ENCODE measurements around the gene NCKAP1. TPM values are rescaled to one million over a fixed set of nuclear protein-coding genes. Genes with fewer than 3 reads are reported as not detected.
A peak's percentile ranks its signal among the peaks of the same experiment; 100 is the strongest.

The NCKAP1 gene
- polyA plus RNA-seq, 1 of the 3 experiments (the other 2 are of a cell fraction): 64.0 TPM

DNA sequence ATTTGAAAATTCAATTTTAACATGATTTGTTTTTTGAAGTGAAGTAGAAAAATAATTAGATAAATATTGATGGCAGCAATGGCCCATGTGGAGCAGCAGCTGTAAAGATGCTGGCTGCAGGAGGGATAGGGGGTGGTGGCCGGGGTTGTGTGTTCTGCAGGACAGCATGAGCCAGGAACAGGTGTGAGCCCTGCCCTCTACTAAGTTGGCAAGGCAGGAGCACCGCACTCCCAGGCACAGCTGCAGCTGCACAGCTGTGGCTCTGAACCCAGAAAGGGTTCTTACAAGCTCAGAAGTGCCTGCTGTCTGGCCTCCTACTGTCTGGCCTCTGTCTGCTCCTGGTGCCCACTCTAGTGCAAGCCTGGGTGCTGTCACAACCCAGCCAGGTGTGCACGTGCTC lies 30.3 kb upstream of the NCKAP1 start:
- Histone ChIP-seq H3K4me2 (no peak overlapping the region), H2AFZ (ENCODE audit: low read depth) (no peak overlapping the region), H3K27ac (ENCODE audit: low read depth in 2 of 2, low read length in 1 of 2) (no peak overlapping the region), H3K4me1 (ENCODE audit: control insufficient read depth in 1 of 2, insufficient read depth in 2 of 2, low read depth in 1 of 2, low read length in 1 of 2) (no peaks in the 10 kb centered on the region), H3K9me2 (no peaks in the 10 kb centered on the region), H3K36me3 (replicated peaks in 1 of 2; ENCODE audit: control insufficient read depth in 1 of 2, insufficient read depth in 2 of 2, low read length in 1 of 2) (no peaks in the 10 kb centered on the region), H3K27me3 (ENCODE audit: insufficient read depth) (no peaks in the 10 kb centered on the region), H3K9ac (no peak overlapping the region), H3F3A (replicated peaks; ENCODE audit: insufficient read depth) (no peaks in the 10 kb centered on the region), H3K79me2 (ENCODE audit: insufficient read depth) (no peaks in the 10 kb centered on the region), H3K9me3 (no peaks in the 10 kb centered on the region), H3K4me3 (ENCODE audit: low read depth in 2 of 2, low read length in 1 of 2) (no peak overlapping the region), H4K20me1 (ENCODE audit: insufficient read depth) (no peaks in the 10 kb centered on the region)
- no peak for DNase-seq
- 53% methylated on average over 2 of the region's 3 CpGs for WGBS (ENCODE audit: low lambda C conversion rate)
- CTCF ChIA-PET: interaction anchor here (1.1 kb wide), 1 partner anchor 284 kb away, joined by 3 read pairs; no protein-coding TSS in a partner anchor
- TF ChIP-seq FOXJ3 (CRISPR knock-in tag; IDR thresholded peaks at IDR 0.05) (no peak), TCF12 (IDR thresholded peaks at IDR 0.05) (no peak)
- TF ChIP-seq, protein P1, sequence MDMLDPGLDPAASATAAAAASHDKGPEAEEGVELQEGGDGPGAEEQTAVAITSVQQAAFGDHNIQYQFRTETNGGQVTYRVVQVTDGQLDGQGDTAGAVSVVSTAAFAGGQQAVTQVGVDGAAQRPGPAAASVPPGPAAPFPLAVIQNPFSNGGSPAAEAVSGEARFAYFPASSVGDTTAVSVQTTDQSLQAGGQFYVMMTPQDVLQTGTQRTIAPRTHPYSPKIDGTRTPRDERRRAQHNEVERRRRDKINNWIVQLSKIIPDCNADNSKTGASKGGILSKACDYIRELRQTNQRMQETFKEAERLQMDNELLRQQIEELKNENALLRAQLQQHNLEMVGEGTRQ (IDR thresholded peaks at IDR 0.05; ENCODE audit: borderline replicate concordance, low read depth, low read length): no peak
- POLR2A ChIA-PET: no interaction called here

DNA sequence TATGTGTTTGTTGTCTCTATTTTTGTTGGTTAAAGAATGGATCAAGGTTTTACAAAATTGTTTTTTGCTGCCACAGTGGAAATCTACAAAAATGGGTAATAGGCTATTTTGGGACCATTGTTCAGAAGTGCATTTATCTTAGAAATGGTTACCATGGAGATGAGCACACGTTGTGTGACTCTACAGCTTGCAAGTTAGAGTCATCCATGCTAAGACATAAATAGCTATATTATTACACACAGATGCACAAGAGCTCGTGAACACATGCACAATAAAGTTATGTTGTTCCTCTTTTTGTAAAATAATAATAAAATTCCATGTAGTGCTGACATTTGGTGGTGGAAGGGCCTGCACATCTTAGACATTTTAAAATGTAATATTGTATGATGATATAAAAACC lies 24.8 kb upstream of the NCKAP1 start:
- no peak overlapping the region for H2AFZ ChIP-seq (ENCODE audit: low read depth)
- peak overlapping the region; percentile 19; the same call in 1 of the 2 replicates for H3K9ac ChIP-seq
- H3F3A ChIP-seq (replicated peaks; ENCODE audit: insufficient read depth): peaks cover 17% of the 10 kb centered on the region
- no peak for DNase-seq
- TF ChIP-seq, protein P2, sequence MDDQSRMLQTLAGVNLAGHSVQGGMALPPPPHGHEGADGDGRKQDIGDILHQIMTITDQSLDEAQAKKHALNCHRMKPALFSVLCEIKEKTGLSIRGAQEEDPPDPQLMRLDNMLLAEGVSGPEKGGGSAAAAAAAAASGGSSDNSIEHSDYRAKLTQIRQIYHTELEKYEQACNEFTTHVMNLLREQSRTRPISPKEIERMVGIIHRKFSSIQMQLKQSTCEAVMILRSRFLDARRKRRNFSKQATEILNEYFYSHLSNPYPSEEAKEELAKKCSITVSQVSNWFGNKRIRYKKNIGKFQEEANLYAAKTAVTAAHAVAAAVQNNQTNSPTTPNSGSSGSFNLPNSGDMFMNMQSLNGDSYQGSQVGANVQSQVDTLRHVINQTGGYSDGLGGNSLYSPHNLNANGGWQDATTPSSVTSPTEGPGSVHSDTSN (IDR thresholded peaks at IDR 0.05): no peak
- TF ChIP-seq MEF2A (IDR thresholded peaks at IDR 0.05; ENCODE audit: borderline replicate concordance, low read depth): peak; percentile 46; the same call in 1 of the 2 replicates
- H3K79me2 ChIP-seq (ENCODE audit: insufficient read depth): no peaks in the 10 kb centered on the region
- no peaks in the 10 kb centered on the region for H3K9me3 ChIP-seq
- H3K4me1 ChIP-seq (ENCODE audit: control insufficient read depth in 1 of 2, insufficient read depth in 2 of 2, low read depth in 1 of 2, low read length in 1 of 2): no peaks in the 10 kb centered on the region; a peak in 1 of 4 replicates
- H3K4me2 ChIP-seq: no peak overlapping the region
- ChIA-PET POLR2A (no interaction called here), CTCF (interaction anchor here (0.6 kb wide), 1 partner anchor 47 kb away, joined by 3 read pairs; no protein-coding TSS in a partner anchor)
- H3K4me3 ChIP-seq (ENCODE audit: low read depth in 2 of 2, low read length in 1 of 2): no peak overlapping the region
- H3K27me3 ChIP-seq (ENCODE audit: insufficient read depth): no peaks in the 10 kb centered on the region
- 22% methylated on average over 2 of the region's 2 CpGs for WGBS (ENCODE audit: low lambda C conversion rate)
- no peaks in the 10 kb centered on the region for H4K20me1 ChIP-seq (ENCODE audit: insufficient read depth)
- no peaks in the 10 kb centered on the region for H3K9me2 ChIP-seq
- H3K36me3 ChIP-seq (replicated peaks in 1 of 2; ENCODE audit: control insufficient read depth in 1 of 2, insufficient read depth in 2 of 2, low read length in 1 of 2): no peaks in the 10 kb centered on the region
- peak overlapping the region in 1 of 2 experiments; percentile 45; a peak in 2 of 4 replicates for H3K27ac ChIP-seq (ENCODE audit: low read depth in 2 of 2, low read length in 1 of 2)

DNA sequence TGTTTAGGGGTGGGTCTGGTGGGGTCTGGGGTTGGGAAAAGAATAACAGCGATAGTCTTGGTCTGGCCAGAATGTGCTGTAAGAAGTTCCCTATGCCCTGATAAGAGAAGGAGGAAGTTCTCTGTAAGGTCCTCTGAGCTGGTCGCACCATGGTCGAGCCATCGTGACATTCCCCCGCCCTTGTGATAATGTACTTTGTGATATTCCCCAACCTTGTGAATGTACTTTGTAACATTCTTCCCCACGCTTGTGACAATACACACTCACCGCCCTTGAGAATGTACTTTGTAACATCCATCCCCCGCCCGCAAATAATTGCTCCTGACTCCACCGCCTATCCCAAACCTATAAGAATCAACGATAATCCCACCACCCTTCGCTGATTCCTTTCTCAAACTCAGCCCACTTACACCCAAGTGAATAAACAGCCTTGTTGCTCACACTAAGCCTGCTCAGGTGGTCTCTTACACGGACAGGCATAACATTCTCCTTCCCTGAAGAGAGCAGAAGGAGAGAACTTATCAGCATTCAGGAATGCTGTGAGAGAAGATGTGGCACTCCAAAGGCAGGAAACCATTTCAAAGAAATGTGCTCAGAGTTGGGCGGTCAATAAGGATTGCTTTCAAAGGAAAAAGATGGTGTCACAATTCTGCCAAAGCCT lies 22.4 kb upstream of the NCKAP1 start:
- Histone ChIP-seq H3K27me3 (ENCODE audit: insufficient read depth) (no peaks in the 10 kb centered on the region), H3K9me3 (no peaks in the 10 kb centered on the region), H3K27ac (ENCODE audit: low read depth in 2 of 2, low read length in 1 of 2) (no peak overlapping the region), H3K9me2 (no peaks in the 10 kb centered on the region), H3K9ac (no peak overlapping the region), H3K4me2 (no peak overlapping the region), H3K36me3 (replicated peaks in 1 of 2; ENCODE audit: control insufficient read depth in 1 of 2, insufficient read depth in 2 of 2, low read length in 1 of 2) (no peaks in the 10 kb centered on the region), H3K4me1 (ENCODE audit: control insufficient read depth in 1 of 2, insufficient read depth in 2 of 2, low read depth in 1 of 2, low read length in 1 of 2) (peaks cover 0 to 5% of the 10 kb centered on the region in 2 experiments; a peak in 2 of 4 replicates), H2AFZ (ENCODE audit: low read depth) (no peak overlapping the region), H4K20me1 (ENCODE audit: insufficient read depth) (no peaks in the 10 kb centered on the region), H3K4me3 (ENCODE audit: low read depth in 2 of 2, low read length in 1 of 2) (no peak overlapping the region), H3K79me2 (ENCODE audit: insufficient read depth) (no peaks in the 10 kb centered on the region), H3F3A (replicated peaks; ENCODE audit: insufficient read depth) (peaks cover 17% of the 10 kb centered on the region)
- CTCF ChIA-PET: no interaction called here
- WGBS (ENCODE audit: low lambda C conversion rate): 96% methylated on average over 14 of the region's 14 CpGs
- no peak for TF ChIP-seq NRF1 (IDR thresholded peaks at IDR 0.05; ENCODE audit: low read depth, low read length)
- TF ChIP-seq RFX5 (IDR thresholded peaks at IDR 0.05; ENCODE audit: low read length): no peak
- TF ChIP-seq, protein P3, sequence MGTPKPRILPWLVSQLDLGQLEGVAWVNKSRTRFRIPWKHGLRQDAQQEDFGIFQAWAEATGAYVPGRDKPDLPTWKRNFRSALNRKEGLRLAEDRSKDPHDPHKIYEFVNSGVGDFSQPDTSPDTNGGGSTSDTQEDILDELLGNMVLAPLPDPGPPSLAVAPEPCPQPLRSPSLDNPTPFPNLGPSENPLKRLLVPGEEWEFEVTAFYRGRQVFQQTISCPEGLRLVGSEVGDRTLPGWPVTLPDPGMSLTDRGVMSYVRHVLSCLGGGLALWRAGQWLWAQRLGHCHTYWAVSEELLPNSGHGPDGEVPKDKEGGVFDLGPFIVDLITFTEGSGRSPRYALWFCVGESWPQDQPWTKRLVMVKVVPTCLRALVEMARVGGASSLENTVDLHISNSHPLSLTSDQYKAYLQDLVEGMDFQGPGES (IDR thresholded peaks at IDR 0.05; ENCODE audit: low read depth, low read length): no peak
- TF ChIP-seq SIN3A (IDR thresholded peaks at IDR 0.05; ENCODE audit: borderline replicate concordance, low read depth, low read length): no peak
- no peak for TF ChIP-seq FOXJ3 (CRISPR knock-in tag; IDR thresholded peaks at IDR 0.05)
- no peak for TF ChIP-seq RCOR1 (IDR thresholded peaks at IDR 0.05; ENCODE audit: low read length)
- no peak for TF ChIP-seq SMC3 (IDR thresholded peaks at IDR 0.05; ENCODE audit: low read depth, low read length)
- TF ChIP-seq JUND (IDR thresholded peaks at IDR 0.05): no peak
- TF ChIP-seq YY1 (IDR thresholded peaks at IDR 0.05; ENCODE audit: low read depth): no peak
- TF ChIP-seq, protein P4, sequence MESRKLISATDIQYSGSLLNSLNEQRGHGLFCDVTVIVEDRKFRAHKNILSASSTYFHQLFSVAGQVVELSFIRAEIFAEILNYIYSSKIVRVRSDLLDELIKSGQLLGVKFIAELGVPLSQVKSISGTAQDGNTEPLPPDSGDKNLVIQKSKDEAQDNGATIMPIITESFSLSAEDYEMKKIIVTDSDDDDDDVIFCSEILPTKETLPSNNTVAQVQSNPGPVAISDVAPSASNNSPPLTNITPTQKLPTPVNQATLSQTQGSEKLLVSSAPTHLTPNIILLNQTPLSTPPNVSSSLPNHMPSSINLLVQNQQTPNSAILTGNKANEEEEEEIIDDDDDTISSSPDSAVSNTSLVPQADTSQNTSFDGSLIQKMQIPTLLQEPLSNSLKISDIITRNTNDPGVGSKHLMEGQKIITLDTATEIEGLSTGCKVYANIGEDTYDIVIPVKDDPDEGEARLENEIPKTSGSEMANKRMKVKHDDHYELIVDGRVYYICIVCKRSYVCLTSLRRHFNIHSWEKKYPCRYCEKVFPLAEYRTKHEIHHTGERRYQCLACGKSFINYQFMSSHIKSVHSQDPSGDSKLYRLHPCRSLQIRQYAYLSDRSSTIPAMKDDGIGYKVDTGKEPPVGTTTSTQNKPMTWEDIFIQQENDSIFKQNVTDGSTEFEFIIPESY (IDR thresholded peaks at IDR 0.05; ENCODE audit: borderline replicate concordance, low read depth): no peak
- no peak for TF ChIP-seq EZH2phosphoT487 (IDR thresholded peaks at IDR 0.05; ENCODE audit: borderline replicate concordance, low read depth)
- TF ChIP-seq ELF1 (IDR thresholded peaks at IDR 0.05): no peak
- no peak for TF ChIP-seq MEF2A (IDR thresholded peaks at IDR 0.05; ENCODE audit: borderline replicate concordance, low read depth)
- no peak for DNase-seq
- POLR2A ChIA-PET: no interaction called here

Data from SK-N-SH (cell line).